H1 (cell line): ENCODE results near the gene COPZ2.

Experiments used
- CTBP2 ChIP-seq: IDR thresholded peaks from 2 replicates; pipeline ENCODE4 v1.7.0; 2011; ENCODE audit warnings: borderline replicate concordance, mild to moderate bottlenecking, moderate library complexity, mixed read lengths, low read length; ENCODE audit not compliant: insufficient read depth, insufficient read length
- EP300 ChIP-seq, 2 experiments: IDR thresholded peaks; 1 replicate in 1 of 2; 2 replicates in 1 of 2; pipeline ENCODE4 v1.6.1; 2011 to 2012; ENCODE audit warnings: low read depth in 2 of 2, low read length in 2 of 2, mild to moderate bottlenecking in 2 of 2, borderline replicate concordance in 1 of 2, inconsistent platforms in 1 of 2, moderate library complexity in 1 of 2
- PHF8 ChIP-seq: fragments of 200-600 bp; sonication (generic); conservative IDR thresholded peaks from 2 replicates; pipeline ENCODE4 v1.7.1; 2012; ENCODE audit warnings: low read depth, mild to moderate bottlenecking, inconsistent platforms, low read length, moderate library complexity
- POLR2AphosphoS5 ChIP-seq: IDR thresholded peaks from 2 replicates; pipeline ENCODE4 v1.6.1; 2011; ENCODE audit warnings: low read depth, low read length
- SIN3A ChIP-seq, 2 experiments: IDR thresholded peaks in 1 of 2; conservative IDR thresholded peaks in 1 of 2; 2 replicates each; pipeline ENCODE4 v1.6.1; 2011 to 2012; ENCODE audit warnings: low read length in 2 of 2, improper control_type of control experiment in 1 of 2, low read depth in 1 of 2, mild to moderate bottlenecking in 1 of 2
- SIX5 ChIP-seq: IDR thresholded peaks from 2 replicates; pipeline ENCODE4 v1.6.1; 2011; ENCODE audit warnings: mild to moderate bottlenecking, low read depth, low read length
- TAF1 ChIP-seq: IDR thresholded peaks from 2 replicates; pipeline ENCODE4 v1.6.1; 2011; ENCODE audit warnings: mild to moderate bottlenecking, low read depth, low read length
- TCF12 ChIP-seq: IDR thresholded peaks from 2 replicates; pipeline ENCODE4 v1.6.1; 2011; ENCODE audit warnings: low read depth, mild to moderate bottlenecking, low read length
- TF ChIP-seq, protein P1 (sequence below): IDR thresholded peaks from 2 replicates; pipeline ENCODE4 v1.6.1; 2012; ENCODE audit warnings: inconsistent platforms
- TF ChIP-seq, protein P2 (sequence below), 3 experiments: IDR thresholded peaks; 1 replicate in 2 of 3; 2 replicates in 1 of 3; pipeline versions ENCODE4 v1.5.1 to v1.6.1; 2011; ENCODE audit warnings: low read length in 3 of 3, mild to moderate bottlenecking in 3 of 3, inconsistent platforms in 2 of 3, low read depth in 1 of 3, moderate library complexity in 1 of 3; ENCODE audit not compliant: insufficient read depth in 1 of 3; ENCODE audit errors: control extremely low read depth in 1 of 3

DNA sequence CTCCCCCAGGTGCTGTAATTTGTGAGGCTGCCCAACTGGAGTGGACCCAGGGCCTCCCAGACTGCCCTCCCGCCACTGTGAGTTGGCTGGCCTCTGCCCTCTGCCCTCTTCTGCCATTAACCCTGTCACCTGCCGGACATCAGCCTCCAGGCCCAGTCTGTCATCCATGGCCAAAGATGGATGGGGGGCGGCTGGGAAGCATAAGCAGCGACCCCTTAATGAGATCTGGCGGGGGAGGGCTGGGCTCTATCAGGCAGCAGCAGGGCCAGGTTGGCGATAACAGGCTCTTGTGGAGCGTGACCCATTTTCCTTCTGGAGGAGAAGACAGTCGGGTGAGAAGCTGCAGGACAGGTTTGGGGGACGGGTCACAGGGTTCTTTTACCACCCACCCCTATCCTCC lies 41.4 kb downstream of the COPZ2 start:
- no peak for TF ChIP-seq SIN3A (conservative IDR thresholded peaks at IDR 0.05 in 1 of 2, IDR thresholded peaks at IDR 0.05 in 1 of 2; ENCODE audit: low read depth in 1 of 2, low read length in 2 of 2)
- TF ChIP-seq EP300 (IDR thresholded peaks at IDR 0.05; ENCODE audit: borderline replicate concordance in 1 of 2, low read depth in 2 of 2, low read length in 2 of 2), result no peak
- TF ChIP-seq, protein P1, sequence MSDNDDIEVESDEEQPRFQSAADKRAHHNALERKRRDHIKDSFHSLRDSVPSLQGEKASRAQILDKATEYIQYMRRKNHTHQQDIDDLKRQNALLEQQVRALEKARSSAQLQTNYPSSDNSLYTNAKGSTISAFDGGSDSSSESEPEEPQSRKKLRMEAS, result no peak
- no peak for TF ChIP-seq PHF8
- no peak for TF ChIP-seq TCF12
- TF ChIP-seq CTBP2, result no peak
- TF ChIP-seq SIX5, result no peak
- TF ChIP-seq, protein P2, sequence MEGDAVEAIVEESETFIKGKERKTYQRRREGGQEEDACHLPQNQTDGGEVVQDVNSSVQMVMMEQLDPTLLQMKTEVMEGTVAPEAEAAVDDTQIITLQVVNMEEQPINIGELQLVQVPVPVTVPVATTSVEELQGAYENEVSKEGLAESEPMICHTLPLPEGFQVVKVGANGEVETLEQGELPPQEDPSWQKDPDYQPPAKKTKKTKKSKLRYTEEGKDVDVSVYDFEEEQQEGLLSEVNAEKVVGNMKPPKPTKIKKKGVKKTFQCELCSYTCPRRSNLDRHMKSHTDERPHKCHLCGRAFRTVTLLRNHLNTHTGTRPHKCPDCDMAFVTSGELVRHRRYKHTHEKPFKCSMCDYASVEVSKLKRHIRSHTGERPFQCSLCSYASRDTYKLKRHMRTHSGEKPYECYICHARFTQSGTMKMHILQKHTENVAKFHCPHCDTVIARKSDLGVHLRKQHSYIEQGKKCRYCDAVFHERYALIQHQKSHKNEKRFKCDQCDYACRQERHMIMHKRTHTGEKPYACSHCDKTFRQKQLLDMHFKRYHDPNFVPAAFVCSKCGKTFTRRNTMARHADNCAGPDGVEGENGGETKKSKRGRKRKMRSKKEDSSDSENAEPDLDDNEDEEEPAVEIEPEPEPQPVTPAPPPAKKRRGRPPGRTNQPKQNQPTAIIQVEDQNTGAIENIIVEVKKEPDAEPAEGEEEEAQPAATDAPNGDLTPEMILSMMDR (IDR thresholded peaks at IDR 0.05; ENCODE audit: control extremely low read depth in 1 of 3, insufficient read depth in 1 of 3, low read depth in 1 of 3, low read length in 3 of 3), result no peak
- TF ChIP-seq POLR2AphosphoS5, result no peak
- TF ChIP-seq TAF1, result no peak
